DOHH2 (cell line): ENCODE results near the gene ANP32E.

ENCODE experiments used
- H3F3A ChIP-seq: fragments of 200-600 bp; sonication (generic), shearing (Covaris generic); 2 replicates; pipeline ENCODE4 v1.6.0; 2016; ENCODE audit warnings: antibody characterized with exemption, mild to moderate bottlenecking; ENCODE audit not compliant: control insufficient read depth, insufficient read depth
- H3K27ac ChIP-seq: fragments of 200-600 bp; sonication (generic); 2 replicates; pipeline ENCODE4 v1.5.1; 2014; ENCODE audit warnings: low read depth, mild to moderate bottlenecking, low read length, moderate library complexity
- H3K27me3 ChIP-seq: fragments of 200-600 bp; sonication (generic); 2 replicates; pipeline ENCODE4 v1.6.1; 2014; ENCODE audit warnings: mild to moderate bottlenecking, low read length, mixed read lengths; ENCODE audit not compliant: control insufficient read depth
- H3K36me3 ChIP-seq: fragments of 200-600 bp; sonication (generic); 2 replicates; pipeline ENCODE4 v1.6.1; 2014; ENCODE audit warnings: mild to moderate bottlenecking, low read length, moderate library complexity, mixed read lengths; ENCODE audit not compliant: control insufficient read depth
- H3K4me1 ChIP-seq: fragments of 200-600 bp; sonication (generic); 2 replicates; pipeline ENCODE4 v1.6.1; 2014; ENCODE audit warnings: mild to moderate bottlenecking, low read length, mixed read lengths; ENCODE audit not compliant: control insufficient read depth
- H3K4me2 ChIP-seq: fragments of 200-600 bp; sonication (generic); 2 replicates; pipeline ENCODE4 v1.6.0; 2014; ENCODE audit warnings: mild to moderate bottlenecking, low read length, moderate library complexity
- H3K4me3 ChIP-seq: fragments of 200-600 bp; sonication (generic); 2 replicates; pipeline ENCODE4 v1.5.1; 2014; ENCODE audit warnings: mild to moderate bottlenecking, low read length, mixed read lengths
- H3K79me2 ChIP-seq: fragments of 200-600 bp; sonication (generic); 2 replicates; pipeline ENCODE4 v1.6.1; 2014; ENCODE audit warnings: mild to moderate bottlenecking, low read length, mixed read lengths; ENCODE audit not compliant: control insufficient read depth
- H3K9me2 ChIP-seq: fragments of 200-600 bp; sonication (generic); replicated peaks from 2 replicates; pipeline ENCODE4 v1.6.1; 2014; ENCODE audit warnings: mild to moderate bottlenecking, low read length, mixed read lengths; ENCODE audit not compliant: control insufficient read depth
- H3K9me3 ChIP-seq: fragments of 200-600 bp; sonication (generic); 2 replicates; pipeline ENCODE4 v1.6.1; 2014; ENCODE audit warnings: antibody characterized with exemption, low read length, mixed read lengths; ENCODE audit not compliant: control insufficient read depth, insufficient read depth
- H4K20me1 ChIP-seq: fragments of 200-600 bp; sonication (generic); 2 replicates; pipeline ENCODE4 v1.6.0; 2014; ENCODE audit warnings: low read depth, mild to moderate bottlenecking, antibody characterized with exemption, low read length, moderate library complexity; ENCODE audit not compliant: control insufficient read depth, insufficient read depth
- CTCF ChIP-seq: fragments of 200-600 bp; sonication (generic); IDR thresholded peaks from one replicate; pipeline ENCODE4 v1.5.1; 2014; ENCODE audit warnings: antibody characterized with exemption, mild to moderate bottlenecking, low read depth, low read length; ENCODE audit not compliant: poor library complexity, severe bottlenecking
- EZH2phosphoT487 ChIP-seq: fragments of 200-600 bp; sonication (generic); IDR thresholded peaks from 2 replicates; pipeline ENCODE4 v1.6.1; 2017; ENCODE audit warnings: borderline replicate concordance, mild to moderate bottlenecking, antibody characterized with exemption, low read length, moderate library complexity, mixed read lengths

Gene ANP32E

GRCh38 chr1:150268705-150269403 lies 32.9 kb upstream of the ANP32E start, which contains the start of gene APH1A:
TSS of gene APH1A (minus strand) at chr1:150269016. CDS start at chr1:150268810, 206 bp downstream.
- peaks cover 28% of the 10 kb centered on the region for H3K79me2 ChIP-seq
- H3K36me3 ChIP-seq: peaks cover 37% of the 10 kb centered on the region
- H3K27me3 ChIP-seq: no peaks in the 10 kb centered on the region
- peaks cover 4% of the 10 kb centered on the region; the same call in 1 of the 2 replicates for H4K20me1 ChIP-seq
- peak within 1 kb of the TSS; percentile 52 for H3K27ac ChIP-seq
- no peaks in the 10 kb centered on the region for H3K9me2 ChIP-seq
- H3F3A ChIP-seq: no peaks in the 10 kb centered on the region
- peak within 1 kb of the TSS; percentile 83 for H3K4me3 ChIP-seq
- peak within 1 kb of the TSS; percentile 77 for H3K4me2 ChIP-seq
- no peaks in the 10 kb centered on the region for H3K9me3 ChIP-seq
- TF ChIP-seq EZH2phosphoT487 (no peak), CTCF (no peak)
- H3K4me1 ChIP-seq: peaks cover 42% of the 10 kb centered on the region

GRCh38 chr1:150268340-150268704 lies 32.4 kb upstream of the ANP32E start:
- peaks cover under 1% of the 10 kb centered on the region for H3F3A ChIP-seq
- H3K4me3 ChIP-seq: peak overlapping the region; percentile 83
- peaks cover 42% of the 10 kb centered on the region for H3K4me1 ChIP-seq
- H3K4me2 ChIP-seq: peak overlapping the region; percentile 77
- H3K27me3 ChIP-seq: no peaks in the 10 kb centered on the region
- H3K79me2 ChIP-seq: peaks cover 28% of the 10 kb centered on the region
- H3K9me3 ChIP-seq: no peaks in the 10 kb centered on the region
- H4K20me1 ChIP-seq: peaks cover 4% of the 10 kb centered on the region; the same call in 1 of the 2 replicates
- TF ChIP-seq EZH2phosphoT487 (no peak), CTCF (no peak)
- H3K36me3 ChIP-seq: peaks cover 37% of the 10 kb centered on the region
- H3K27ac ChIP-seq: peak overlapping the region; percentile 52
- no peaks in the 10 kb centered on the region for H3K9me2 ChIP-seq

- no peak for TF ChIP-seq CTCF
- no peak for TF ChIP-seq EZH2phosphoT487
- Histone ChIP-seq H3K4me3 (peak overlapping the region; percentile 83), H3K4me2 (peak overlapping the region; percentile 77), H4K20me1 (peaks cover 4% of the 10 kb centered on the region; the same call in 1 of the 2 replicates), H3K9me3 (no peaks in the 10 kb centered on the region), H3K9me2 (no peaks in the 10 kb centered on the region), H3K27ac (no peak overlapping the region), H3F3A (peaks cover 4% of the 10 kb centered on the region), H3K27me3 (no peaks in the 10 kb centered on the region), H3K79me2 (peaks cover 28% of the 10 kb centered on the region), H3K36me3 (peaks cover 37% of the 10 kb centered on the region), H3K4me1 (peaks cover 42% of the 10 kb centered on the region)
Observed at GRCh38 chr1:150267896-150268295, 32.0 kb upstream of the ANP32E start.
